GM12878 (cell line): ENCODE data around the gene PTPRN2. TPM values are rescaled to one million over a fixed set of nuclear protein-coding genes. Genes with fewer than 3 reads are reported as not detected.

Experiments used
- ATAC-seq: fragments of 200-7000 bp; cut with Tn5 transposase; 3 replicates; pipeline ENCODE4 v1.9.1; 2020; ENCODE audit warnings: mild to moderate bottlenecking, moderate library complexity
- BruUV-seq: library from RNA; stranded (reverse); fragments of 400-500 nt; replicated peaks from 2 replicates; lab custom pipeline; 2021; lab: Mats Ljungman, UMichigan
- CTCF ChIA-PET: fragments of 300-600 bp; sonication (Branson Sonifier 250); formaldehyde crosslinking; extraction: SDS; loops from one replicate; lab custom pipeline; 2021; ENCODE audit warnings: inconsistent platforms; lab: Yijun Ruan, JAX
- POLR2A ChIA-PET: fragments of 350-600 bp; formaldehyde crosslinking; extraction: SDS; loops from one replicate; lab custom pipeline; 2021; ENCODE audit warnings: inconsistent platforms; lab: Charles Lee
- RAD21 ChIA-PET: fragments of 300-600 bp; sonication (Branson Sonifier 250); formaldehyde crosslinking; loops from one replicate; lab custom pipeline; 2023; ENCODE audit warnings: antibody characterized with exemption; ENCODE audit not compliant: unreplicated experiment; lab: Charles Lee
- SMC1A ChIA-PET: fragments of 300-600 bp; sonication (Branson Sonifier 250); formaldehyde crosslinking; loops from one replicate; lab custom pipeline; 2023; ENCODE audit not compliant: unreplicated experiment, uncharacterized antibody; lab: Charles Lee
- DNase-seq: peaks from one replicate; pipeline ENCODE4 v3.0.0-alpha.2; 2011; ENCODE audit warnings: low read depth, low spot score
- FAIRE-seq: peaks from 3 replicates; lab custom pipeline; 2011; peaks lifted over from hg19 to GRCh38; lab: Jason Lieb, UNC
- H2AFZ ChIP-seq: 2 replicates; pipeline ENCODE4 v1.6.0; 2011; ENCODE audit warnings: low read depth, low read length, control low read depth; ENCODE audit not compliant: control insufficient read depth
- H3K27ac ChIP-seq: 2 replicates; pipeline ENCODE4 v1.5.1; 2011; ENCODE audit warnings: control low read depth; ENCODE audit not compliant: control insufficient read depth, insufficient read depth
- H3K27me3 ChIP-seq, 2 experiments: replicated peaks in 1 of 2; 2 replicates each; pipeline versions ENCODE4 v1.6.0 to v1.6.1; 2011; ENCODE audit warnings: low read length in 1 of 2; ENCODE audit not compliant: control insufficient read depth in 2 of 2, insufficient read depth in 2 of 2
- H3K36me3 ChIP-seq, 2 experiments: 2 replicates each; pipeline ENCODE4 v1.5.1; 2011; ENCODE audit warnings: low read length in 1 of 2; ENCODE audit not compliant: control insufficient read depth in 2 of 2, insufficient read depth in 2 of 2
- H3K4me1 ChIP-seq: 2 replicates; pipeline ENCODE4 v1.6.1; 2011; ENCODE audit warnings: mild to moderate bottlenecking, low read length, moderate library complexity, mixed read lengths; ENCODE audit not compliant: control insufficient read depth, insufficient read depth
- H3K4me2 ChIP-seq: 2 replicates; pipeline ENCODE4 v1.6.0; 2011; ENCODE audit warnings: control low read depth; ENCODE audit not compliant: control insufficient read depth, insufficient read depth
- H3K4me3 ChIP-seq: fragments of 200-600 bp; sonication (generic); 2 replicates; pipeline ENCODE4 v1.5.1; 2016
- H3K79me2 ChIP-seq: 2 replicates; pipeline ENCODE4 v1.6.0; 2011; ENCODE audit warnings: low read length; ENCODE audit not compliant: control insufficient read depth, insufficient read depth
- H3K9ac ChIP-seq: 2 replicates; pipeline ENCODE4 v1.8.0; 2011; ENCODE audit warnings: low read length, control low read depth, mixed read lengths; ENCODE audit not compliant: control insufficient read depth, insufficient read depth
- H3K9me3 ChIP-seq: replicated peaks from 3 replicates; pipeline ENCODE4 v1.5.1; 2011; ENCODE audit warnings: mild to moderate bottlenecking, low read length; ENCODE audit not compliant: control insufficient read depth, insufficient read depth
- H4K20me1 ChIP-seq: 2 replicates; pipeline ENCODE4 v1.6.0; 2011; ENCODE audit not compliant: control insufficient read depth, insufficient read depth
- POLR2AphosphoS5 ChIP-seq: IDR thresholded peaks from 2 replicates; pipeline ENCODE4 v1.6.1; 2011; ENCODE audit warnings: mild to moderate bottlenecking, low read length, inconsistent platforms
- ZBTB11 ChIP-seq: fragments of 450-650 bp; formaldehyde crosslinking; IDR thresholded peaks from 2 replicates; pipeline ENCODE4 v1.5.0; 2022; ENCODE audit warnings: mild to moderate bottlenecking, missing genetic modification characterization
- WGBS: methylation state at CpG from one replicate; pipeline ENCODE4 v1.1.6; 2016; ENCODE audit warnings: low lambda C conversion rate; ENCODE audit not compliant: insufficient replicate concordance, insufficient coverage; ENCODE audit errors: missing lambda C conversion rate; 5-methylcytosine and 5-hydroxymethylcytosine counted together
- in situ Hi-C: fragments of 300-500 bp; cut with MboI; formaldehyde crosslinking; loops from 9 replicates; pipeline ENCODE4 v1.14.3; 2018; ENCODE audit warnings: mixed read lengths
- intact Hi-C: fragments of 100-400 bp; cut with micrococcal nuclease; formaldehyde crosslinking; loops from one replicate; pipeline ENCODE4 v1.14.2; 2022; ENCODE audit not compliant: unreplicated experiment
- polyA plus RNA-seq, 11 experiments: library from polyadenylated mRNA; depleted of rRNA in 4 of 11; unstranded in 6 of 11; stranded (reverse) in 5 of 11; fragments of >200 nt; fragmentation: Nextera tagmentation in 4 of 11; fragmentation: Illumina TruSeq in 1 of 11; extraction: Ambion mirVana in 4 of 11; extraction: Trizol in 1 of 11; gene quantifications; 1 replicate in 1 of 11; 2 replicates in 10 of 11; pipeline versions ENCODE4 v1.2.1 to v1.2.3, GENCODE V29; 2011 to 2016; ENCODE audit warnings: inconsistent platforms in 2 of 11, missing spikeins in 2 of 11, low read depth in 1 of 11
- total RNA-seq, 4 experiments: library from RNA; depleted of rRNA in 3 of 4; stranded (reverse); fragments of >200 nt in 3 of 4; fragmentation: Illumina TruSeq in 1 of 4; extraction: Trizol in 1 of 4; gene quantifications; 2 replicates each; pipeline versions ENCODE4 v1.2.1 to v1.2.3, GENCODE V29; 2013 to 2021
- TF ChIP-seq, protein P1 (sequence below): fragments of 450-650 bp; IDR thresholded peaks from 2 replicates; pipeline ENCODE4 v1.6.1; 2017; ENCODE audit warnings: mild to moderate bottlenecking, moderate library complexity

PTPRN2 gene
- total and polyA plus RNA-seq, 10 of the 15 experiments (the other 5 are each of a cell fraction or from before 2014, with no cell fraction given) = 5.4 TPM; not detected in 9

DNA sequence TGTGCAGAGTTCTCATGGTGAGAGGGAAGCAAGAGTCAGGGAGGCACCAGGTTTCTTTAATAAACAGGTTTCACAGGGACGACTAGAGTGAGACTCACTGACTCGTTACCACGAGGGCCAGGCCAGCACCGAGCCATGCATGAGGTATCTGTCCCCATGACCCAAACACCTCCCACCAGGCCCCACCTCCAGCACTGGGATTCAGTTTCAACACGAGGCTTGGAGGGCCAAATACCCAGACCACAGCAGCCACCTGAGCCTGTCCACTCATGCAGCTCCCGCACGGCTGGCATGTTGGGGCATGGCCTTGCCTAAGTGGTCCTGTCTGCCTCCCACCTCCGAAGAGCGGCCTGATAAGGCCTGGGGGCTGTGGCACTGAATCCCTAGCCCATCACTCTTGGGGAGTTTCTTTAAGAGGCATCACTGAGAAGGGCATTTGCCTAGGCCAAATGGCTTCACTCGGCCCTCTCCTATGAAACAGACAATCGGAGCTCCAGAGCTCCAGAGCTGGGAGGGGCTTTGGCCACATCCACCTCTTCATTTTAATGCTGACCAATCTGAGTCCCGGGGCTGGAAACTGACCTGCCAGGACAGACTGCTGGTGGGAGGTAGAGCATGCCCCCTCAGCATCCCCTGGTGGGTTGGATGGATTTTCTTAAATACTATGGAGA is 1093.0 kb downstream of the PTPRN2 start:
- ChIA-PET SMC1A (interaction anchor here (0.7 kb wide), 1 partner anchor 696 kb away, joined by 3 read pairs; no protein-coding TSS in a partner anchor), CTCF (no interaction called here), POLR2A (no interaction called here), RAD21 (no interaction called here)
- no peak overlapping the region for H3K4me2 ChIP-seq
- intact Hi-C loops = no loop called here
- no peaks in the 10 kb centered on the region for H4K20me1 ChIP-seq
- no peaks in the 10 kb centered on the region; the same call in 2 of the 3 replicates for H3K9me3 ChIP-seq
- H3K27me3 ChIP-seq = no peaks in the 10 kb centered on the region
- in situ Hi-C loops = no loop called here
- peak; percentile 14; the same call in 2 of the 3 replicates for ATAC-seq
- H2AFZ ChIP-seq = no peak overlapping the region
- FAIRE-seq = no peak
- 34% methylated on average over 12 of the region's 12 CpGs for WGBS
- no peak overlapping the region; the same call in 1 of the 2 replicates for H3K27ac ChIP-seq
- H3K4me1 ChIP-seq = peaks cover 18% of the 10 kb centered on the region
- no peaks in the 10 kb centered on the region for H3K36me3 ChIP-seq
- no peaks in the 10 kb centered on the region for H3K79me2 ChIP-seq
- no TSS peak for BruUV-seq
- H3K9ac ChIP-seq = no peak overlapping the region
- TF ChIP-seq ZBTB11 (CRISPR knock-in tag) (peak; percentile 28; the same call in 1 of the 2 replicates), POLR2AphosphoS5 (no peak)
- TF ChIP-seq, protein P1, sequence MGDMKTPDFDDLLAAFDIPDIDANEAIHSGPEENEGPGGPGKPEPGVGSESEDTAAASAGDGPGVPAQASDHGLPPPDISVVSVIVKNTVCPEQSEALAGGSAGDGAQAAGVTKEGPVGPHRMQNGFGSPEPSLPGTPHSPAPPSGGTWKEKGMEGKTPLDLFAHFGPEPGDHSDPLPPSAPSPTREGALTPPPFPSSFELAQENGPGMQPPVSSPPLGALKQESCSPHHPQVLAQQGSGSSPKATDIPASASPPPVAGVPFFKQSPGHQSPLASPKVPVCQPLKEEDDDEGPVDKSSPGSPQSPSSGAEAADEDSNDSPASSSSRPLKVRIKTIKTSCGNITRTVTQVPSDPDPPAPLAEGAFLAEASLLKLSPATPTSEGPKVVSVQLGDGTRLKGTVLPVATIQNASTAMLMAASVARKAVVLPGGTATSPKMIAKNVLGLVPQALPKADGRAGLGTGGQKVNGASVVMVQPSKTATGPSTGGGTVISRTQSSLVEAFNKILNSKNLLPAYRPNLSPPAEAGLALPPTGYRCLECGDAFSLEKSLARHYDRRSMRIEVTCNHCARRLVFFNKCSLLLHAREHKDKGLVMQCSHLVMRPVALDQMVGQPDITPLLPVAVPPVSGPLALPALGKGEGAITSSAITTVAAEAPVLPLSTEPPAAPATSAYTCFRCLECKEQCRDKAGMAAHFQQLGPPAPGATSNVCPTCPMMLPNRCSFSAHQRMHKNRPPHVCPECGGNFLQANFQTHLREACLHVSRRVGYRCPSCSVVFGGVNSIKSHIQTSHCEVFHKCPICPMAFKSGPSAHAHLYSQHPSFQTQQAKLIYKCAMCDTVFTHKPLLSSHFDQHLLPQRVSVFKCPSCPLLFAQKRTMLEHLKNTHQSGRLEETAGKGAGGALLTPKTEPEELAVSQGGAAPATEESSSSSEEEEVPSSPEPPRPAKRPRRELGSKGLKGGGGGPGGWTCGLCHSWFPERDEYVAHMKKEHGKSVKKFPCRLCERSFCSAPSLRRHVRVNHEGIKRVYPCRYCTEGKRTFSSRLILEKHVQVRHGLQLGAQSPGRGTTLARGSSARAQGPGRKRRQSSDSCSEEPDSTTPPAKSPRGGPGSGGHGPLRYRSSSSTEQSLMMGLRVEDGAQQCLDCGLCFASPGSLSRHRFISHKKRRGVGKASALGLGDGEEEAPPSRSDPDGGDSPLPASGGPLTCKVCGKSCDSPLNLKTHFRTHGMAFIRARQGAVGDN = 0 out of 2 replicates have a peak, but pooled peaks have one; percentile 21
- TF ChIP-seq, all 136 proteins: peak for 2
- no peak for DNase-seq
- H3K4me3 ChIP-seq = no peak overlapping the region
